HL-60 (cell line): ENCODE results near the gene TENM4.

Experiments used
- DNase-seq, 2 experiments: peaks; one replicate each; pipeline ENCODE4 v3.0.0-alpha.2; 2010 to 2020; ENCODE audit warnings: low read depth in 1 of 2, low spot score in 1 of 2
- H3K27ac ChIP-seq: fragments of 250-450 bp; sonication (Bioruptor Pico); replicated peaks from 2 replicates; pipeline ENCODE4 v1.5.1; 2020; ENCODE audit warnings: mild to moderate bottlenecking, moderate library complexity
- H3K27me3 ChIP-seq: fragments of 250-450 bp; sonication (Bioruptor Pico); 2 replicates; pipeline ENCODE4 v1.5.1; 2021; ENCODE audit warnings: mild to moderate bottlenecking, moderate library complexity; ENCODE audit not compliant: insufficient read depth, poor library complexity, severe bottlenecking
- H3K4me3 ChIP-seq: replicated peaks from 2 replicates; pipeline ENCODE4 v1.5.1; 2011; ENCODE audit warnings: mild to moderate bottlenecking, control low read depth, low read length; ENCODE audit not compliant: insufficient read depth
- CTCF ChIP-seq: IDR thresholded peaks from one replicate; pipeline ENCODE4 v1.5.1; 2011; ENCODE audit warnings: low read length, control low read depth, inconsistent platforms; ENCODE audit not compliant: insufficient read depth
- GABPA ChIP-seq: IDR thresholded peaks from 2 replicates; pipeline ENCODE4 v1.6.1; 2012; ENCODE audit warnings: low read depth
- POLR2AphosphoS5 ChIP-seq: IDR thresholded peaks from 2 replicates; pipeline ENCODE4 v1.6.1; 2012; ENCODE audit warnings: low read depth
- REST ChIP-seq: IDR thresholded peaks from 2 replicates; pipeline ENCODE4 v1.6.1; 2012; ENCODE audit warnings: low read depth; ENCODE audit not compliant: insufficient replicate concordance
- SPI1 ChIP-seq: IDR thresholded peaks from 2 replicates; pipeline ENCODE4 v1.6.1; 2012; ENCODE audit warnings: low read depth, mild to moderate bottlenecking, borderline replicate concordance

TENM4 gene

DNA sequence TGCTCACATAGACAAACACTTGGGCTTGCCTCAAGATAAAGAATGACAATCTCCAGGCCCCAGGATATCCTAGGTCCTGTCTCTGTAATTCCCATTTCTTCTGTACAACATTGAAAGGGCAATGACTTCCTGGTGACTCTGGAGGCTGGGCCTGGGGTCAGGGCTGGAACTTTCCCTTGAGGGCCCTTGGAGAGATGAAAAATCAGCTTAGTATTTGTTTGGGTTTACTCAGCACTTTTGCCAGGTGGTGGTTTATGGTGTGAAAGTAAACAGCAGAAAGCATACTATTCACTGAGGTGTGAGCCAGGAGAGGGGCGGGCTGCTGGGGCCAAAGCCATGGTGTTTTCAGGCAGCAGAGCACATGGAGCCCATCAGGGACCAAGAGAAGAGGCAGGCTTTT, 651.5 kb downstream of the TENM4 start:
- no peaks in the 10 kb centered on the region for H3K27me3 ChIP-seq
- TF ChIP-seq CTCF (no peak), POLR2AphosphoS5 (no peak), SPI1 (no peak), REST (no peak)
- H3K27ac ChIP-seq, result no peak overlapping the region
- DNase-seq, result no peak
- H3K4me3 ChIP-seq, result no peak overlapping the region

- Histone ChIP-seq H3K27me3 (no peaks in the 10 kb centered on the region), H3K4me3 (no peak overlapping the region), H3K27ac (no peak overlapping the region)
- DNase-seq, result no peak
- TF ChIP-seq SPI1, result peak; percentile 48; the same call in 1 of the 2 replicates
- TF ChIP-seq GABPA, result no peak
These were observed 652.3 kb downstream of the TENM4 start for GRCh38 chr11:78788533-78788932.

DNA sequence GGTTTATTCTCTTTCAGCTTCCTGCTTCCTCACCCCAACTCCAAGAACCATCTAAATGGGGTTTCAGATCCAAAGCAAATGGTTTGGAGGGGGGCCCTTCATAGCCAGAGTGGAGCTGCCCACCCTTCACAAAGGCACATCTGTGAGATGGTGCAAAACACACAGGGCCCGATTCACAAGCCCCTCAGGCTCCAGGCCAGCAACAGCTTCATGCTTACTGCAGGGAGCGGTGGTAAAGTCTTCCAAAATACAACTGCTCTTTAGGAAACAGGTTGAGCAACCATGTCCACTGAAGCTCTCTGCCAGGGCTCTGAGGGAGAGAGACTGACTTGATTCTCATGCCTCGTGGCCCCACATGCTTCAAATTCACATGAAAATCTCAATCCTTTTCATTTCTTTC, 653.1 kb downstream of the TENM4 start:
- Histone ChIP-seq H3K27me3 (no peaks in the 10 kb centered on the region), H3K4me3 (no peak overlapping the region)
- no peak for DNase-seq

DNA sequence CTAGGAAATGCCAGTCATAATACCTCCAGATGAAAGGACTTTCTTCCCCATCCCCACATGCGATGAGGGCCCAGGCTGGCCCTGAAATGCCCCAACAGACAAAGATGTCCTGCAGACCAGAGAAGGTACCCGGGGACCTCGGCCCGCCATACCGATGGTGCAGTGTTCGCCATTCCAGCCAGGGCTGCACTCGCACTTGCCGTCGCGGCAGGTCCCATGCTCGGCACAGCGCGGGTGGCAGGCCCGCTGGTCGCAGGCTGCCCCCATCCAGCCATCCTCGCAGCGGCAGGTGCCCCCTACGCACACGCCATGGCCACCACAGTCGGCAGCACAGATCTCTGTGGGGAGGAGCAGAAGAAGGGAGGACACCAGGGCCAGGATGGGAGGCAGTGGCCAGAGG, 654.1 kb downstream of the TENM4 start:
- DNase-seq, result no peak
- TF ChIP-seq CTCF (no peak), GABPA (no peak), REST (no peak), SPI1 (no peak), POLR2AphosphoS5 (no peak)
- Histone ChIP-seq H3K27me3 (no peaks in the 10 kb centered on the region), H3K27ac (no peak overlapping the region), H3K4me3 (no peak overlapping the region)

More for the DNA sequence above, 653.1 kb downstream of the TENM4 start:
- TF ChIP-seq REST (no peak), POLR2AphosphoS5 (no peak), GABPA (no peak), SPI1 (no peak)
- no peak overlapping the region for H3K27ac ChIP-seq
